ENCODE data around the gene APLP2. TPM values are rescaled to one million over a fixed set of nuclear protein-coding genes. Genes with fewer than 3 reads are reported as not detected.

The APLP2 gene
- polyA plus RNA-seq, 3 donors, result 486 to 622 (median 591) TPM

GRCh38 chr11:130078080-130078479 lies 8.4 kb downstream of the APLP2 start:
- no peak for TF ChIP-seq CTCF (IDR thresholded peaks at IDR 0.05)
- H3K4me3 Mint-ChIP-seq, result no peak overlapping the region
- H3K4me1 ChIP-seq (ENCODE audit: control insufficient read depth in 1 of 2, insufficient read depth in 2 of 2, low read length in 2 of 2), result peaks cover 38 to 63% of the 10 kb centered on the region in 2 donors

DNA sequence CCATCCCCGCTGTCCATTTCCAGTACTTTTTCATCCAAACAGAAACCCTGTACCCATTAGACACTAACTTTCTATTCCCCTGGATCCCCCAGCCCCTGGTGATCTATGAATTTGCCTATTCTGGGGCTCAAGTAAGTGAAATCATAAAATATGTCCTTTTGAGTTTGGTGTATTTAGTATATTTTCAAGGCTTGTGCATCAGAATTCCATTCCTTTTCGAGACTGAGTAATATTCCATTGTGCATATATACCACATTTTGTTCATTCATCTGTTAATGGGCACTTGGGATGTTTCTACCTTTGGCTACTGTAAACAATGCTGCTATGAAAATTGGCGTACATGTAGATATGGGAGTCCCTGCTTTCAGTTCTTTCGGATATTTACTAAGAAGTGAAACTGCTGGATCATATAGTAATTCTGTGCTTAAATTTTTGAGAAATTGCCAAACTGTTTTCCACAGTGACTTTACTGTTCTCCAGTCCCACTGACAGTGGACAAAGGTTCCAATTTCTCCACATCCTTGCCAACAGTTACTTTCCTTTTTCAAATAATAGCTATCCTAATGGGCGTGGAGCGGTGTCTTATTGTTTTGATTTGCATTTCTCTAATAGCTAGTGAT lies 16.1 kb downstream of the APLP2 start:
- H3K27ac Mint-ChIP-seq, result peak overlapping the region; percentile 83 to 91 (median 88)
- H3K79me2 ChIP-seq (ENCODE audit: insufficient read depth, low read length), result peaks cover 93% of the 10 kb centered on the region
- peak overlapping the region in 1 of 2 donors; percentile 81 for H3K27ac ChIP-seq (ENCODE audit: low read depth in 1 of 2, low read length in 2 of 2)
- H3K9ac ChIP-seq (ENCODE audit: insufficient read depth, low read length, poor library complexity, severe bottlenecking), result no peak overlapping the region
- H3K4me3 Mint-ChIP-seq, result peak overlapping the region; percentile 53 to 56
- peaks cover 0 to 2% (median 0%) of the 10 kb centered on the region in 7 donors for H3K9me3 Mint-ChIP-seq
- H3K4me1 Mint-ChIP-seq, result peaks cover 71% of the 10 kb centered on the region
- peaks cover 2 to 22% of the 10 kb centered on the region in 2 donors for H3K36me3 ChIP-seq (replicated peaks in 1 of 2; ENCODE audit: control insufficient read depth in 1 of 2, insufficient read depth in 2 of 2, low read length in 2 of 2)
- peak overlapping the region in 2 of 3 experiments; percentile 16 to 59 for H3K4me3 ChIP-seq (replicated peaks in 1 of 3; ENCODE audit: low read depth in 2 of 3, low read length in 3 of 3)
- H3K9me3 ChIP-seq (replicated peaks in 1 of 2; ENCODE audit: control insufficient read depth in 1 of 2, insufficient read depth in 1 of 2, low read length in 2 of 2), result no peaks in the 10 kb centered on the region
- WGBS (ENCODE audit: insufficient coverage), result no CpG with 5 or more reads among the region's 6 CpGs
- H3K27me3 ChIP-seq (ENCODE audit: control insufficient read depth in 2 of 2, insufficient read depth in 2 of 2, low read length in 2 of 2), result no peaks in the 10 kb centered on the region
- intact Hi-C loops (cut with micrococcal nuclease), result loop anchor here in 1 of 2 donors (5.0 kb wide), 1 partner anchor 37 kb away; no protein-coding TSS in a partner anchor
- H4K20me1 ChIP-seq (ENCODE audit: insufficient read depth, low read length), result peaks cover 93% of the 10 kb centered on the region
- DNase-seq, result peak in 1 of 3 donors; percentile 54
- no peak for TF ChIP-seq CTCF (IDR thresholded peaks at IDR 0.05)
- H2AFZ ChIP-seq (ENCODE audit: insufficient read depth, low read depth, low read length, poor library complexity, severe bottlenecking), result no peak overlapping the region
- H3K4me2 ChIP-seq (replicated peaks; ENCODE audit: extremely low read depth, low read length, poor library complexity, severe bottlenecking), result peak overlapping the region; percentile 53
- H3K27me3 Mint-ChIP-seq (ENCODE audit: low read depth in 3 of 3), result peaks cover 0 to 1% (median 0%) of the 10 kb centered on the region in 3 donors
- H3K4me1 ChIP-seq (ENCODE audit: control insufficient read depth in 1 of 2, insufficient read depth in 2 of 2, low read length in 2 of 2), result peaks cover 51 to 77% of the 10 kb centered on the region in 2 donors
- H3K36me3 Mint-ChIP-seq, result peaks cover 29 to 46% of the 10 kb centered on the region in 2 donors

More at GRCh38 chr11:130078080-130078479, 8.4 kb downstream of the APLP2 start:
- H2AFZ ChIP-seq (ENCODE audit: insufficient read depth, low read depth, low read length, poor library complexity, severe bottlenecking), result no peak overlapping the region
- H3K4me1 Mint-ChIP-seq, result peaks cover 74% of the 10 kb centered on the region
- DNase-seq, result no peak
- WGBS (ENCODE audit: insufficient coverage), result no CpG with 5 or more reads among the region's 6 CpGs
- no peaks in the 10 kb centered on the region for H3K27me3 ChIP-seq (ENCODE audit: control insufficient read depth in 2 of 2, insufficient read depth in 2 of 2, low read length in 2 of 2)
- H3K36me3 Mint-ChIP-seq, result peaks cover 26 to 55% of the 10 kb centered on the region in 2 donors
- H3K79me2 ChIP-seq (ENCODE audit: insufficient read depth, low read length), result peaks cover 100% of the 10 kb centered on the region
- no peaks in the 10 kb centered on the region for H3K9me3 ChIP-seq (replicated peaks in 1 of 2; ENCODE audit: control insufficient read depth in 1 of 2, insufficient read depth in 1 of 2, low read length in 2 of 2)
- H3K4me2 ChIP-seq (replicated peaks; ENCODE audit: extremely low read depth, low read length, poor library complexity, severe bottlenecking), result peak overlapping the region; percentile 2
- H3K9me3 Mint-ChIP-seq, result no peaks in the 10 kb centered on the region
- no peak overlapping the region for H3K4me3 ChIP-seq (replicated peaks in 1 of 3; ENCODE audit: low read depth in 2 of 3, low read length in 3 of 3)
- peak overlapping the region in 1 of 2 donors; percentile 42 for H3K27ac ChIP-seq (ENCODE audit: low read depth in 1 of 2, low read length in 2 of 2)
- peak overlapping the region in 5 of 7 donors; percentile 34 to 76 (median 68) for H3K27ac Mint-ChIP-seq
- no peak overlapping the region for H3K9ac ChIP-seq (ENCODE audit: insufficient read depth, low read length, poor library complexity, severe bottlenecking)
- H3K27me3 Mint-ChIP-seq (ENCODE audit: low read depth in 3 of 3), result no peaks in the 10 kb centered on the region
- peaks cover 2 to 27% of the 10 kb centered on the region in 2 donors for H3K36me3 ChIP-seq (replicated peaks in 1 of 2; ENCODE audit: control insufficient read depth in 1 of 2, insufficient read depth in 2 of 2, low read length in 2 of 2)
- peaks cover 100% of the 10 kb centered on the region for H4K20me1 ChIP-seq (ENCODE audit: insufficient read depth, low read length)
- intact Hi-C loops (cut with micrococcal nuclease), result no loop called here
